ENCODE results near the gene SH3PXD2B.

Gene SH3PXD2B

DNA sequence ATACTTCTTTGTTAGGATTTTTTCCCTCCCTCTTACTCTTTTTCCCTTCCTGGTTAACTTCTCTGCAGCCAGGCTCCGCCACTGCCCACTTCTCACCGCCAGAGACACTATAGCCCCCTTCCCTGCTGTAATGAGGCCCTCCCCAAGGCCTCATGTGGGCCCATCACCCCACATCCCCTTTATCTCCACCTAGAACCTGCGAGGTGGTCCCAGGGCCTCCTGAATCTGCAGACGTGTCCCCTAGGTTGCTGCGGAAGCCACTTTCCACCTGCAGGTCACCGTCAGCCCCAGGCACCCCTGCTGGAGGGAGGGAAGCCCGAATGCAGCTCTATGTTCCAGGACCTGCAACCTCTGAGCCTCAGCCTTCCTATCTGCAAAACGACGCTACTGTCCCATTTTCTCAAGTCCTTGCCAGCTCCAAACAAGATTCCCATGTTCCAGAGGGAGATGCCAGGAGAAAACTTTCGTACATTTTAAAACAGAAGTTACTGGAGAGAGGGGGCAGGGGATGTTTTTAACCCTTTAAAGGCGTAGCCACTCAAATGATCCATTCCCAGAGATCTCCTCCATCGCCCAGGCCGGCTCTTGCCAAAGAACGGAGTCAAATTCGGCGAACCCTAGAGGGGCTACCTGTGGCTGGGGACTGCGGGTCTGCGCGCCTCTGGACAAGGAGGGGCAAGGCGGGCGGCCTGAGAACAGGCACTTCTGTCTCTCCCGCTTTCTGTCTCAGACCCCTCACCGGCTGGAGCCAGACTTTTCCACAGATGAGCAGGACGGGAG, 929 bp downstream of the SH3PXD2B start:
- no peak for DNase-seq (ENCODE audit: low read depth in 3 of 3)

DNA sequence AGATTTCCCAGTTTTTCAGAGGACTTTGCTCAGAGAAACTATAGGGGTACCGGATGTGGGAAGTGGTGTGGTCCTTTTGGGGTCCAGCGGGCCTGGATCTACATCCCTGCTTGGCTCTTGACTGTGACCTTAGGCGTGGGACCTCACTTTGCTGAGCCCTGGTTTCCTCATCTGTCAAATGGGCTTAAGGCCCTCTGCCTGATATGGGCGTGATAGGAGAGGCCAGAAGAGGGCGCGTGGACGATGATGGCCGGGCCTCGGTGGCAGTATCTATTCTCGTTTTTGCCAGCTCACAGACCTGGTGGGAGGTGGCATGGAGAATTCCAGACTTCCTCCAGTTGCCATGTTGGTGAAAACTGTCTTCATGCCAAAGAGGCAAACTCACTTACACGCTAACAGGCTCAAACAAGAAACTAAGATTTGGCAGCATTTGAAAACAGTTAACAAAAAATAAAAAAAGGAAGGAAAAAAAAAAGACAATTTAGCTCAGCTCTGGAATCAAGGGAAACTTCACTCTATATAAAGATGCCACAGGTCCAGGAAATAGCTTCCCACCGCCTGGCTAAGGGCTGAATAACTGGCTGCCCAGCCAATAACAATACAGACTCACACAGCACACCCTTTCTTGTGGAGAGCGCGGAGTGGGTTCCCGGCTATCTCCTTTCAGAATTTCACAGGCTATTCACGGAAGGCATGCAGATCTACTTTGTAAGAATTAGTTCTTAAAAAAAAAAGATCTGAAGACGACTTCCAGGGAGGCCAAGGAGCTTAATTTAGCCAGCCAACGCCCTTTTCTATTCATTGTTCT, 1.7 kb downstream of the SH3PXD2B start:
- no peak for DNase-seq (ENCODE audit: low read depth in 3 of 3)

DNA sequence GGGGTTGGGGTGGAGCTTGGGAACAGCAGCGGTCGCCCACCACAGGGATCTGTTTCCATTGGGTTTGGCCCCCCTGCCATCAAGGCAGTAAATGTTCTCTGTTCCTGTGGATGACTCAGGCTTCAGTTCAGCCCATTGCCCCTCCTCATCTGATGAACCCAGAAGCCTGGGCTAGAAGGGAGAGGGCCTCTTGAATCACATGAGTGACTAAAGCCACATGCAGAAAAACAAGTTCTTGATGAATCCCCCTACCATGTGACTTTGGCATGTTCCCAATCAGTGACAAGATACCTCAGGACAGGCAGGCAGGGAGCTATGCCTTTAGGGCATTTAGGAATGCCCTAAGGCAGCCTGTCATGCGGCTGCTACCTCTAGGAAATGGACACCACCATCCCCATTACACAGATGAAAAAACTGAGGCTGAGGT, 2.5 kb downstream of the SH3PXD2B start:
- DNase-seq (ENCODE audit: low read depth in 3 of 3): no peak

DNA sequence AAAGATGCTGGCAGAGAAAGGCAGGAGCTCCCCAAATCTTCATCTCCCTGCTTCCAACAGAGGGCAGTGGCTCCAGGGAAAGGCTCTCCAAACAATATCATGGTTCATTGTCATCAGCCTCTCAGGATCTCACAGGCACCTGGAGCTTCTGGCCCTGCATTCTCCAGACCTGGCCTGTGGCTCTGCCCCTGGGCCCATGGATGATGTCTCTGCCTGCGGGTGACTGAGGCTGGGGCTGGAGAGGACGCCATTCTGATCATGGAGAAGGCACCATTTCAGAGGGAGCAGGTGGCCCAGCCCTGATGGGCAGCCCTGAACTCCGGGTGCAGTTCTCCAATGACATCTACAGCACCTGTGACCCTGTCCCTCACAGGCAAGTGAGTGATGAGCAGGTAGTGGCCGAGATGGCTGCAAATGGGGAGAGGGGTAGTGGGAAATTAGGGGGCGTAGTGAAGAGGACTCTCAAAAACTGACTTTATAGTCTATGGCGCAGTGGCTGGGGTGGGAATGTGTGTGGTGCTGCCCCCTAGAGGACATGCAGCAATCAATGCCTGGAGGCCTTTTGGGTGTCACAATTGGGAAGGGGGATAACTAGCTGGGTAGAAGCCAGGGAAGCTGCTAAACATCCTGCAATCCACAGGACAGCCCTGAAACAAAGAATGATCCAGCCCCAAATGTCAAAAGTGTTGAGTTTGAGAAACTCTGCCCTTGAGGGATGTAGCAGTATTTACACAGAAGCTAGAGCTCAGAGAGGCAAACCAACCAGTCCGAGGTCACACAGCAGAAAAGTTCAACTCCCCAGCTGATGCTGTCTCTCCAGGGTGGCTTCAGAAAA, 3.2 kb downstream of the SH3PXD2B start:
- peak in 2 of 3 donors; percentile 39 to 43 for DNase-seq (ENCODE audit: low read depth in 3 of 3)

DNA sequence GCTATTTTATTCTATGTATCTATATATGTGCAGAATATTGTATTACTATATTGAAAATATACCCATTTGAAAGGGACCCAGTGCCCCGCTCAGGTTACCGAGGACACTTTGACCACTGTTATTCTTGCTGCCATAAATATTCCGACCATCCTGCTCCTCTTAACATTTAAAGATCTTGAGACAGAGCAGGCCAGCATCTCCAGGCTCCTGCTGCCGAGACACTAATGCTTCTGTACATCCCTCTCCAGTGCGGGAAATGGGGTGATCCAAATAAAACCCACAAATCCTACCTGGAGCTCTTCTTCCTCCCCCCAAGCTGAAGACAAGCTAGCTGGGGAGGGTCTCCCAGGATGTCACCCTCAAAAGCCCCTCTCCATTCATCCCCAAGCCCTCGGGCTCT, 3.9 kb downstream of the SH3PXD2B start:
- DNase-seq (ENCODE audit: low read depth in 3 of 3): no peak

DNA sequence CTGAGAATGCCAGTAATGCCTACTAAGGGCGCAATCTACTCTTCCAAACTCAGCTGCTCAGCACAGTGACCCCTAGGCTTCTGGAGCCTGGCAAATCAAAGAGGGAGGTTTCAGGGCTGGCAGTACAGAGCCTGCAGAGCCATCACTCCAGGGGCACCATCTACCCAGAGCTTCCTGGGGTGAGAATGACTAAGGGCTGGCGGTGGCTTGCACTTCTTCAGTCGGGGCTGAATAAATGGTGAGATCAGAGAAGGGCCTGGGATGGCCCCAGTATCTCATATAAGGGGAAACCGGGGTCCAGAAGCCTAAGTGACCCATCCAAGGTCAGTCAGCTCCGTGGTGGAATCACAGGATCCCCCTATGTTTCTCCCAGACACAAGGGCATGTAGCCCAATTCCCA, 5.3 kb downstream of the SH3PXD2B start:
- DNase-seq (ENCODE audit: low read depth in 3 of 3): no peak

DNA sequence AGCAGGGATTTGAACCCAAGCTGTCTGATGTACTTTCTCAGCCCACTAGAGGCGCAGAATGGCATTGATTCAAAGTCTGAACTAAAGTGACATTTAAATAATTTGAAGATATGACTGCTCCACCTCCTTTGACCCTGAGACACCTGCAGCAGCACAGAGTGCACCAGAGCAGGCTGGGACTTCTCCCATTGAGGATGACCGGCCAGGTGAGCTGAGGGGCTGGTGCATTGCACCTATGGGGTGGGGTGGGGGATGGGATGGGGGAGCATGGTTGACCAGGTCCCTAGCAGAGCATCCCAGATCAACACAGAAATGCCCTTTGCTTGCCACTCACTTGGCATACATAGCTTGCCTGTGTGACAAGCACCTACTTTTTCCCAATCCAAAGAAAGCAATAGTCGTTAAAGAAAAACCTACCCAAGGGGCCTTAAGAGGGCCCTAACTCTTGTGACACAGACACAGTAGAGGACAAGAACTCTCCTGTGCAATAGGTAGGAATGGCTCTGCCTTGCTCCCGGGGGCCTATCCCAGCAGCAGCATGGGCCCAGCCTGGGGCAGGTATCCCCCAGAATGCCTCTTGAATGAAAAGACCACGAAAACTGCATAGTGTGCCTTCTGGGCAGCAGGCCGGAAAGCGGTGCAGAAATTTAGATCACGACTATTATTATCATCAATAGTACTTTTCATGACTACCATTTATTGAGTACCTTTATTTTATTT, 6.5 kb downstream of the SH3PXD2B start:
- DNase-seq (ENCODE audit: low read depth in 3 of 3): no peak

DNA sequence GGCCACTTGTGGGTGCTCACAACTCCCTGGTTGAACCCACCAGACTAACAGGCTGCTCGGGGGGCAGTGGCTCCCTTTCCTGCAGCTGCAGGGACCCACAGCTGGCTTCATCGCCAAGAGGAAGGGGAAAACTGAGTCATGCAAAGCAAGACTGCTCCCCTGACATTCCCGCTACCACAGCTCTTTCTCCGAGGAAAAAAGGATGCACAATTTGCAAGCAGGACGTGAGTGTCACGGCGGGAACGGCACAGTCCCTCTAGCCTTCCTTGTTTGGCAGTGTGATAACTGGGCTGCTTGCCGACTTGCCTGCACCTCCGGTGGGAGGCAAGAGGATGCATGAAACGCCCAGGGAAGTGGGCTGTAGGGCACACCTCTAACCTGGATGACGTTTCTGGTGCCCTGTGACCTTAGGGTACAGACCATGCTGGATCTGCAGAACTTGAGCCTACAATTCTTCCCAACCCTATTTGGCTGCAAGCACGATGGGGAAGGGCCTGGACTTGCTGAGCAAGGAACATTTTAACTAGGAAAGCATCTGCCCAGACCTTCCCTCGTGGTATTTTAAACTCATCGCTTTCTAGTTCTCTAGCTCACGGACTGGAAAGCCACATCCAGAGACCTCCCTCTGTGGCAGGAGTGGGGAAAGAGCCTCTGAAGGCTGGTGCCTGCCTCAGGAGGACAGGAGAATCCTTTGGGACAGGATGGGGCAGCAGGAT, 7.8 kb downstream of the SH3PXD2B start:
- DNase-seq (ENCODE audit: low read depth in 3 of 3): no peak

DNA sequence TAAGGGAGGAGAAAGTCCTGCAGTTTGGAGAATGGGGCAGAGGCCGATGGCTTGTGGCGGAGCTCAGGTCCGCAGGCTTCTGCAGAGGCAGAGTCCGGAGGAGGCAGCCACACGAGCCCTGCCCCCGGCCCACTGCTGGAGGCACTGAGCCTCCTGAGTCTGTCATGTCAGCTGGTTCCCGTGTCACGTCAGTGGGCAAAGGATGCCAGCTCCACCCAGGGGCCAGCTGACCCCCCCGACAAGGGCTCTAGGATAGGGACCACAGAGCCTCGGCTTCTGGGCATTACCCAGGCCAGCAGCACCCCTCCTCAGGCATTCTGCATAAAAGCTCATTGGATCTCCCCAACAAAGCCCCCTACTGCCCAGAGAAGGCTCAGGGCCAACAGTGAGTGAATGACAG, 8.5 kb downstream of the SH3PXD2B start:
- no peak for DNase-seq (ENCODE audit: low read depth in 3 of 3)

DNA sequence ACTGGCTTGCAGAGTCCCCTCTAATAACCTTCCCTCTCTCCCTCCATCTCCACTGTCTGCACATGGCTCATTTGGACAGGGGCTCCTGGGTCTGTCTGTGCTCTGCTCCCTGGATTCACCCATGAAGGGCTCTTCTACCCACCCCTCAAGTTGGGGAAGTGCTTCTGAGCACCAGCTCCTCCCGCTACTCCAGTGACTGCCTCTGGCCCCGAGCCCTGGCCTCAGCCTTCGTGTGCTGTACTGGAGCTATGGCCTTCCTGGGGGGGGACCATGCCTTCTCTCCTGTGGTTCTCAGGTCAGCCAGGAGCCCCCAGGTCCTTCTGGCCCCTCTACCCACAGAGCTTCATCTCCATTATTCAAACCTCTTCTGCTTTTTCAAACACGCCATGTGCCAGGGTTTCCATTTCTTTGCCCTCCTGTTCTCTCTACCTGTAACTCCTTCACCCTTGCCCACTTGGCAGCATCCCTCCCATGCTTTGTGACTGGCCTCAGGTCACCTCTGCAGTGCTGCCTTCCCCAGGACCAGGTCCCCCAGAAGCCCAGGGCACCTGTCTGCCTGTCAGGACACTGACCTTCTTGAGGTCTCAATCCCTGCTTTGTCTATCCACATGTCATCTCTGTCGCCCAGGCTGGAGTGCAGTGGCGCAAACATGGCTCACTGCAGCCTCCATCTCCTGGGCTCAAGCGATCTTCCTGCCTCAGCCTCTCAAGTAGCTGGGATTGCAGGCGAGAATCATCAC, 9.5 kb downstream of the SH3PXD2B start:
- DNase-seq (ENCODE audit: low read depth in 3 of 3): no peak

DNA sequence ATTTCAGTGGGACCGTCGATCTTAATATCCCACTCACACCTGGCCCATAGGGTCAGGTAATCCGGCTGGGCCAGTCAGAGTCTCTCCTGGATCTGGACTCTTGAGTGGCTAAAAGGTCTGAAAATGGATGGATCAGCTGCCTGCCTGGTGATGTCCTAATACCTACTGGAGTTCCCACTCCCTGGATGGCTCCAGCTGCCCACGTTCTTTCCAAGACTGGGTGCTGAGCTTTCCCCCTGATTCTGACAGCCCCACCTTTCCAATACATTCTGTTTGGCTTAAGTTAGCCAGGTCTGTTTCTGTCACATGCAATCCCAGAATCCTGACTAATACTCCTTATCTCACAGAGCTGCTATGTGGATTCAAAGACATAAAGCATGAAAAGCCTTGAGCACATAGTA, 10.2 kb downstream of the SH3PXD2B start:
- no peak for DNase-seq (ENCODE audit: low read depth in 3 of 3)

DNA sequence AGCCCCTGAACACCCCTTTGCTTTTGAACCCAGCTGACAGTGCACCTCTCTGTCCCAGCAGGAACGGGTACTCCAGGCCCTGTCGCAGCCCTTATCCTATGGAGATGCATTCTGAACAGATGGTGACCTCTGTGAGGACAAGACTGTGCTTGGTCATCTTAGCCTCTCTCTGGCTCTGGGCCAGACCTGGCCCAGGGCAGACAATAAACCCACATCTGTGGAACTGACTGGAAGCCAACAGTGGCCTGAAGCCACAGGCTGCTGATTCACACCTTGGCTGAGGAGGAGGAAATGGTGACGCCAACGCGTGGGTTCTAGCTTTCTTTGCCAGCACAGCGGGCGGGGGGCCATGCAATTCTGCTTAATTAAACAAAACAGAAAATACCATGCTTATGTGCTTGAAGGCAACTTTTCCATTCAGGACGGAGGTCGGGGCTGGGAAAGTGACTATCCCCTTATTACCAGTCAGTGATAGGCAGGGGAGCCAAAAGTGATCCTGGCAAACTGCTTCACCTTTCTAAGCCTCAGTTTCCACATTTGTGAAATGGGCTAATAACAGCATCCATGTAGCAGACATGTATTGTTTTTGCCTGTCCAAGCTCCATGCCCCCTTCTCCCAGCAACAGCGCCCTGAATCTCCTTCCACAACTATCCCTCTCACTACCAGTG, 10.8 kb downstream of the SH3PXD2B start:
- DNase-seq (ENCODE audit: low read depth in 3 of 3): peak; percentile 41 to 59 (median 55)

DNA sequence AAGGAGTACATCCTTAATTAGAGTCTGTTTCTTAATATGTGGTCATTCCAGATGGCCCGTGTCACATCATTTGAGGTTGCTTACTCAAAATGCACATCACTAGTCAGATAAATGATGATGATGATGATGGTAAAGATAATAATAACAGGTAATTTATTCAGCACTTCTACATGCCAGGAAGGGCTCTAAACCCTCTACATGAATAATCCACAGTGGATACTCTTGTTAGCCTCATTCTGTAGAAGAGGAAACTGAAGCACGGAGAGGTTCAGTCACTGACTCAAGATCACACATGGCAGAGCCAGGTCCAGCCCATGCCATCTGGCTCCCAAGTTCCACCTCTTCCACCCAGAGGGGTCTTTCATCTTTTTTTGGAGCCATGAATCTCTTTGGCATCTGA, 11.7 kb downstream of the SH3PXD2B start:
- no peak for DNase-seq (ENCODE audit: low read depth in 3 of 3)

DNA sequence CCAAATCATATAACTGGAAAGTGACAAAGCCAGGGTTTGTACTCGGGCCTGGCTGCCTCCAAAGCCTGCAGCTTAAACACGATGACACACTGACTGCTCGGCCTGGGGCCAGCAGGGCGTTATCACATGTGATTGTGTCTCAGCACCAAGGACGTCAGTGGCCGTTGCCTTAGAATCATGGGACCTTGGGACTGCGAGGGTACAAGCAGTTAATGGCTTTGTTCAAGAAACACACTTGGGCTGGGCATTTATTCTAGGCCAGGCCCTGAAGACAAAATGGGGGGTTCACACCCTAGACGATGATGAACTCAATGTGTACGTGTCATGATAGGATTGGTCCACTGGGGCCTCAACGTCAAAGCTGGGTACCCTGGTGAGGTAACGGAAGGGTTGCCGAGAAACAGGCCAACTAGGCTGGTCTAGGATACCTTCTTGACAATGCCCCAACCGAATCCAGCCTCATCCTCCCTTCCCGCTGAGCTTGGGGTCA, 13.0 kb downstream of the SH3PXD2B start:
- DNase-seq (ENCODE audit: low read depth in 3 of 3): no peak

DNA sequence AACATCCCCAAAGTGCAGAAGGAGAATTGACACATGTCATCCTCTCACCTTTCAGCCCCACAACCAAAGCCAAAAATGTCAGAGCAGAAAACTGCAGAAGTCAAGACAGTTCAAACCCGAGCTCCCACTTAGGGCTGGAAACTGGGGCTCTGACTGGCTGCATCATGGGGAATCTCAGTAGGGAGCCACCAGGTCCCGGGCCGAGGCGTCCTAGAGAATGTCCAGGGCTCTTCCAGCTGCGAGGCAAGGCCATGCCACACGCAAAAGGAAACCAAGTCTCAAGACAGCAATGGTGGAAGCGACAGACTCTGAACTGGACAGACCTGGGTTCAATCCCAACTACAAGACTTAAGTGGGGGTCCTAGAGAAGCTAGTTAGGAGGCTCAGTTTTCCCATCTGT, 13.8 kb downstream of the SH3PXD2B start:
- no peak for DNase-seq (ENCODE audit: low read depth in 3 of 3)

DNA sequence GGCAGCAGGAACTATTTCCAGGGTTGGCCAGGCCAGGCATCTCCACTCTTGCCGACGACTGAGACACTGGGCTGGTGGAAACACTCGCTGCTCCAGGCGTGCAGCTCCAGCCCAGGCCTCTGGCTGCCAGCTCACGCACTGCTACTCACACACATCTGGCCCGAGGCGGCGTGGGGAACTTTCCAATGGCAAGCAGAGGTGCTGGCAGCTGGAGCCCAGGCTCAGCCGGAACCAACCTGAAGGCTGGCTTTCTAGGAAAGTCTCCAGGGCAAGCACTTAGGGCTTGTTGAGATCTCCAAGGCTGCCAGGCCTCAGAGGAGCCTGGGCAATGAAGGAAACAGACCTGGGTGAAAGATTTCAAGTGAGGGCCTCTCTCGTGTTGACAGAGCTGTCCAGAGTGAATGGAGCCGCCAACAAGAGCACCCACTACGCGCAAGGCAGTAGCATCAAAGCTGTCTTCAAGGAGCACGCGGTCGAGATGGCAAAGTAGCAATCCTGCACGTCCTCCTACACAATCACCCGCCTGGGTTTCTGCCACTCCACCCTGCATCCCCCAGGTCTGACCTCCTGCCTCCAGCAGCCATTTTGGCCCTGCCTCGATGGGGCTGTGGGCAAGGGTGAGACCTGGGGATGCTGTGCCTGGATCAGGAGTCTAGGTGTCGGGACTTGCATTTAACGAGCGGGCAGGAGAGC, 14.4 kb downstream of the SH3PXD2B start:
- no peak for DNase-seq (ENCODE audit: low read depth in 3 of 3)

DNA sequence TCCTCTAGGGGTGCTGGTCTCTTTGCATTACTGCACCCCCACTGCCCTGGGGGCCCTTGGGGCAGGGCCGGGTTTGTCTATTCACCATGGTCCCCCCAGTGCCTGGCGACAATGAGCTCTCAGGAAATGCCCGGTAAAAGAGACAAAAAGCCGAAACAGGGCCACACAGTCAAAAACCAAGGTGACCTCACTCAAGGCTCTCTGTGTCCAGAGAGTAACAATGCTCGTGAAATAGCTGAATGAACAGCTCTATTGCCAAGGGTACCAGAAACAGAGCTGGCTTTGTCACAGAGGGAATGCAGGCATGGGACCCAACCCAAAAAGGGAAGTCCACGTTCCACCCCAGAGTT, 16.0 kb downstream of the SH3PXD2B start:
- no peak for DNase-seq (ENCODE audit: low read depth in 3 of 3)

DNA sequence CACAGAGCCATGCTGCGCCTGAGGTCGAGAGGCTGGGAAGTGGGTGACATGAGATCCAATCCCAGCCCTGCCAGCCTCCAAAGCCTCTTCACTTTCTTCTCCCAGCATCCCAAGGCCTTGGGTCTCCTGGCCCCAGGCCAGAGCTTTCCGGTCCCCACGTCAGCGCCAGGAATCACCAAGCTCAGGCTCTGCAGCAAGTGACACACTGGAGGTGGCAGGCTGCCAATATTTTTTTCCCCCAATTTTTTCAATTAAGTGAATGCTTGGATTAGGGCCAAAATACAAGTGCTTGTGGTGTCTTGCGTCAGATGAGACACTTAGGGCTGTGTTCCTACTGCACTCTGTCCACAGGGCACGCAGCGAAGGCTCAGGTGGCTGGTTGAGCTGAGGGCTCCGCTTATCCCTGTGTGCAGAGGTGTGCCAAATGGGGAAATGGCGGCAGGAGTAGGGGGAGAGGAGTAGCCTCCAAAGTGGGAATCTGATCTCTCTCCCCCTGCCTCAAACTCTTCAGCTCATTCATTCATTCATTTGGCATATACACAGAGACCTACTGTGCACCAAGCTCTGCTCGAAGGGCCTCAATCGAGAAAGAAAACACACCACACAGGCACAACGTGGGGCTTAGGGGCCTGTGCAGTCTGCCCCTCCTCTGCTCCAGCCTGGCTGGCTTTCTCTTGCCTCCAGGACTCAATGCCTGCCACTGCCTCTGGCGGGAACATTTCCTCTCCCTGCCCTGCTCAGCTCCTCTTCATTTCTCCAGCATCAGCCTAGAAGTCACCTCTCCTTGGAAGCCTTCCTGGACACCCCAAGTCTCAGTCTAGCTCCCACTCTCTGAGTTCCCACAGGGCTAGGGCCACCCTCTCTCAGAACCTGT, 16.6 kb downstream of the SH3PXD2B start:
- DNase-seq (ENCODE audit: low read depth in 3 of 3): no peak

Measured in stimulated activated CD4-positive, alpha-beta T cell treated with anti-CD3 and anti-CD28 coated beads, TNF-alpha, amount 100 ng/mL, for 48 hours (primary cell).